GM12892 (cell line): ENCODE data around the gene CD302.

Source experiments
- POLR2A ChIP-seq: IDR thresholded peaks from 2 replicates; pipeline ENCODE4 v1.6.1; 2011; ENCODE audit warnings: low read depth, low read length, control low read depth
- POLR2AphosphoS5 ChIP-seq: IDR thresholded peaks from 2 replicates; pipeline ENCODE4 v1.6.1; 2011; ENCODE audit warnings: low read depth, low read length, control low read depth

DNA sequence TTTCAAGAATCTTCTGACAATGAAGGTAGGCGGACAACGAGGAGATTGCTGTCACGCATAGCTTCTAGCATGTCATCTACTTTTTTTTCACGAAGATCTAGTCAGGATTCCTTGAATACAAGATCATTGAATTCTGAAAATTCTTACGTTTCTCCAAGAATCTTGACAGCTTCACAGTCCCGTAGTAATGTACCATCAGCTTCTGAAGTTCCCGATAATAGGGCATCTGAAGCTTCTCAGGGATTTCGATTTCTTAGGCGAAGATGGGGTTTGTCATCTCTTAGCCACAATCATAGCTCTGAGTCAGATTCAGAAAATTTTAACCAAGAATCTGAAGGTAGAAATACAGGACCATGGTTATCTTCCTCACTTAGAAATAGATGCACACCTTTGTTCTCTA is 49.9 kb downstream of the CD302 start:
- TF ChIP-seq POLR2AphosphoS5 (no peak), POLR2A (no peak)
